ENCODE results near the gene ARL16.

- TF ChIP-seq, protein P1, sequence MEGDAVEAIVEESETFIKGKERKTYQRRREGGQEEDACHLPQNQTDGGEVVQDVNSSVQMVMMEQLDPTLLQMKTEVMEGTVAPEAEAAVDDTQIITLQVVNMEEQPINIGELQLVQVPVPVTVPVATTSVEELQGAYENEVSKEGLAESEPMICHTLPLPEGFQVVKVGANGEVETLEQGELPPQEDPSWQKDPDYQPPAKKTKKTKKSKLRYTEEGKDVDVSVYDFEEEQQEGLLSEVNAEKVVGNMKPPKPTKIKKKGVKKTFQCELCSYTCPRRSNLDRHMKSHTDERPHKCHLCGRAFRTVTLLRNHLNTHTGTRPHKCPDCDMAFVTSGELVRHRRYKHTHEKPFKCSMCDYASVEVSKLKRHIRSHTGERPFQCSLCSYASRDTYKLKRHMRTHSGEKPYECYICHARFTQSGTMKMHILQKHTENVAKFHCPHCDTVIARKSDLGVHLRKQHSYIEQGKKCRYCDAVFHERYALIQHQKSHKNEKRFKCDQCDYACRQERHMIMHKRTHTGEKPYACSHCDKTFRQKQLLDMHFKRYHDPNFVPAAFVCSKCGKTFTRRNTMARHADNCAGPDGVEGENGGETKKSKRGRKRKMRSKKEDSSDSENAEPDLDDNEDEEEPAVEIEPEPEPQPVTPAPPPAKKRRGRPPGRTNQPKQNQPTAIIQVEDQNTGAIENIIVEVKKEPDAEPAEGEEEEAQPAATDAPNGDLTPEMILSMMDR (conservative IDR thresholded peaks at IDR 0.05): no peak
- TF ChIP-seq ZFX (IDR thresholded peaks at IDR 0.05): no peak
Observed at GRCh38 chr17:81673561-81674258, 9.9 kb downstream of the ARL16 start.

Data from C4-2B (cell line).